ENCODE data around the gene NR6A1.

- no peak for TF ChIP-seq CTCF (IDR thresholded peaks at IDR 0.05; ENCODE audit: insufficient read depth, low read length, poor library complexity, severe bottlenecking)
- no peak for TF ChIP-seq EZH2phosphoT487 (conservative IDR thresholded peaks at IDR 0.05; ENCODE audit: low read length)
Measured at GRCh38 chr9:124671861-124672260, 99.2 kb downstream of the NR6A1 start.
